ENCODE data around the gene HP.
A peak's percentile ranks its signal among the peaks of the same experiment; 100 is the strongest.
"Not testable (repeated sequence)": the region's sequence is repeated elsewhere in the genome, so short reads cannot be mapped to it uniquely, and the experiment has no call there.

HP gene

GRCh38 chr16:72054254-72054847 lies at the start of gene HP:
Gene HP (plus strand): TSS chr16:72054505. CDS start chr16:72054653, 148 bp downstream.
- not testable (repeated sequence) for DNase-seq

- not testable (repeated sequence) for DNase-seq
Measured at GRCh38 chr16:72008065-72008423, 46.3 kb upstream of the HP start.

- DNase-seq: peak; percentile 83
Measured at GRCh38 chr16:72008424-72009216, 45.7 kb upstream of the HP start, which contains the start of gene DHODH. Gene DHODH (plus strand): TSS chr16:72008744. CDS start chr16:72008765, 21 bp downstream.

- DNase-seq: no peak
Measured at GRCh38 chr16:72009779-72010178, 44.5 kb upstream of the HP start.

GRCh38 chr16:72012607-72013006 lies 41.7 kb upstream of the HP start:
- no peak for DNase-seq

GRCh38 chr16:72013389-72013788 lies 40.9 kb upstream of the HP start:
- no peak for DNase-seq

- DNase-seq: no peak
Measured at GRCh38 chr16:72013888-72014581, 40.3 kb upstream of the HP start.

- no peak for DNase-seq
Measured at GRCh38 chr16:72014675-72015074, 39.6 kb upstream of the HP start.

GRCh38 chr16:72015124-72015523 lies 39.2 kb upstream of the HP start:
- DNase-seq: no peak

GRCh38 chr16:72018470-72018869 lies 35.8 kb upstream of the HP start:
- no peak for DNase-seq

- DNase-seq: no peak
Measured at GRCh38 chr16:72021043-72021442, 33.3 kb upstream of the HP start.

GRCh38 chr16:72022127-72022526 lies 32.2 kb upstream of the HP start:
- DNase-seq: no peak

GRCh38 chr16:72023962-72024361 lies 30.3 kb upstream of the HP start:
- no peak for DNase-seq

- DNase-seq: no peak
Measured at GRCh38 chr16:72024862-72025382, 29.4 kb upstream of the HP start.

GRCh38 chr16:72025404-72026114 lies 28.7 kb upstream of the HP start:
- DNase-seq: no peak

GRCh38 chr16:72027669-72028378 lies 26.5 kb upstream of the HP start:
- DNase-seq: no peak

GRCh38 chr16:72029567-72030271 lies 24.6 kb upstream of the HP start:
- no peak for DNase-seq

GRCh38 chr16:72033437-72033836 lies 20.9 kb upstream of the HP start:
- DNase-seq: no peak

- no peak for DNase-seq
Measured at GRCh38 chr16:72036098-72036497, 18.2 kb upstream of the HP start.

GRCh38 chr16:72042157-72042660 lies 12.1 kb upstream of the HP start:
- no peak for DNase-seq

- DNase-seq: no peak
Measured at GRCh38 chr16:72043058-72043457, 11.2 kb upstream of the HP start.

- no peak for DNase-seq
Measured at GRCh38 chr16:72043539-72043938, 10.8 kb upstream of the HP start.

Data from SIG-M5 (cell line).